NCI-H1417 treated with DMSO at 0.1 percent for 48 hours (cell line): ENCODE data around the gene KLRC3.
"Not testable (repeated sequence)": the region's sequence is repeated elsewhere in the genome, so short reads cannot be mapped to it uniquely, and the experiment has no call there.

Experiments used
- DNase-seq: peaks from one replicate; lab custom pipeline; 2025; lab: John Stamatoyannopoulos, UW

Gene KLRC3

DNA sequence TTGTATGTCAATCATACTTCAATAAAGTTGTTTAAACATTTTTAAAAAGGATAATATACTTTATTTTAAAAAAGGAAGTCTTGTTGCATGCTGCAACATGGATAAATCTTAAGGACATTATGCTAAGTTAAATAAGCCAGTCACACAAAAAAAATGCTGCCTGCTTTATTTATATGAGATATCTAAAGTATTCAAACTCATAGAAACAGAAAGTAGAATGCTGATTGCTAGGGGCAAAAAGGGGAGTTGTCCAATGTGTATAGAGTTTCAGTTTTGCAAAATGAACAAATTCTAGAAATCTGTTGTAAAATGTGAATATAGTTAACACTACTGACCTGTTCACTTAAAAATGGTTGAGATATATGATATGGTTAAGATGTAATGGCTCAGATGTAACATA lies 19.6 kb downstream of the KLRC3 start:
- no peak for DNase-seq

DNA sequence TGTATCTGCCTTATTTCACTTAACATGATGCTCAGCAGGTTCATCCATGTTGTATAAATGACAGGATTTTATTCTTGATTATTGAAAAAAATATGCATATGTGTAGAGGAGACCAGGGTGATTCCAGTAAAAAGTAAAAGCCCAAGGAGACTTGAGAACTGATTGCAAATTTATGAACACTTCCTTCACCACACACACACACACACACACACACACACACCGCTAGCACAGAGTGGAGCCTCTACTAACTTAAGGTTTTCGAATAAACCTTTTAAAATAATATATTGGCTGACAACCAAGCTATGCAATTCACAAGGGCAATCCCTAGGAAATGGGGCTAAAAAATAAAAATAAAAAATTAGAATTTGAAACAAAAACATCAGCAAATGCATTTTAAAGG lies 22.2 kb downstream of the KLRC3 start:
- no peak for DNase-seq

DNA sequence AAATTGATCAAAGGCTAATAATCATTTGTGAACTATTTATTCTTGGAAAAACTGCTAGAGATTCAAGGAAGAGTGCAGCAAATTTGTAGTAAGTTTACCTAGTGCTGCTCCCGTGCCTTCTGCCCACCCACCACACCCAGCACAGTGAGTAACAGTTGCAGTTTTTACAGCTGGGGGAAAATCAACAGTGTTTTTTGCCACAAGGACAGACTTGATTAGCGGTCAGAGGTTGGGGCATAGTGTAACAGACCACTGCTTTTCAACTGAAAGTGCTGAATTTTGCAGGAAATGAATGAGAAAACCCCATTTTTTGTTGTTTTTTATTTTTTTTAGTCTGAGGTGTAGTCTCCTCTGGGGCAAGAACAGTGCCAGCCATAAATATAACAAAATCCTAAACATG lies 23.1 kb downstream of the KLRC3 start:
- DNase-seq, result no peak

DNA sequence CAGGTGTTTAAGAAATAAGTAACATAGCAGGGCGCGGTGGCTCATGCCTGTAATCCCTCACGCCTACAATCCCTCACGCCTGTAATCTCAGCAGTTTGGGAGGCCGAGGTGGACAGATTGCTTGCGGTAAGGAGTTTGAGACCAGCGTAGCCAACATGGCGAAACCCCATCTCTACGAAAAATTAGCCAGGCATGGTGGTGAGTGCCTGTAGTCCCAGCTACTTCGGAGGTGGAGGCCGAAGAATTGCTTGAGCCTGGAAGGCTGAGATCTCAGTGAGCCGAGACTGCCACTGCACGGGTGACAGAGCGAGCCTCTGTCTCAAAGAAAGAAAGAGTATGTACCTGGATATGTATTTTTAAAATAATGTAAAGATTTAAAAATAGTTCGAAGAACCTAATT lies 24.2 kb downstream of the KLRC3 start:
- not testable (repeated sequence) for DNase-seq

DNA sequence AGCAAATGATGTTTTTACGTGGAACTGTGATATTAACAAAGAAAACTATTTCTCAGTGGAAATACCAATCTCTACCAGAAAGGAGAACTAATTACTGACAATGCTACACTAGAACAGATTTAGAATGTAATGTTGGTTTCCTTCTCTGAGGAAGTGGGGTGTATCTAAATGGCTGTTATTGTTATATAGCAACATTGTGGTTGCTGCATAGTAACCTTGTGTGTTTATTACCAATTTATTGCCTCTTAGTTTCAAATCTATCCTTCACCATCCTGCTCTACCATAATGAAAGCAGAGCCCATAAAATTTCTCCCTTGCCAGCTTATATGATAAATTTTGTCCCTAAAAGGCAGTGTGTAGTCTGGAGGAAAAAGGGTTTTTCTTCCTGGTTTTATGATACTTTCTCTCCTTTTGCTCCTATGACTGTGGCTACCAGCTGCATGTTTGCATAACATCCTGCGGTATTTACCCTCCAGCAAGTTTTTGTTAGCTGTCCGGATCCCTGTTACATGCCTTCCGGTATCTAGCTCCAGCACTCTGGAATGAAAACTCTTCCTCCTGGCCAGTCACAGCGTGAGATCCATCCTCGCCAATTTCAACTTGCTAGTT lies 24.9 kb downstream of the KLRC3 start:
- DNase-seq, result no peak

DNA sequence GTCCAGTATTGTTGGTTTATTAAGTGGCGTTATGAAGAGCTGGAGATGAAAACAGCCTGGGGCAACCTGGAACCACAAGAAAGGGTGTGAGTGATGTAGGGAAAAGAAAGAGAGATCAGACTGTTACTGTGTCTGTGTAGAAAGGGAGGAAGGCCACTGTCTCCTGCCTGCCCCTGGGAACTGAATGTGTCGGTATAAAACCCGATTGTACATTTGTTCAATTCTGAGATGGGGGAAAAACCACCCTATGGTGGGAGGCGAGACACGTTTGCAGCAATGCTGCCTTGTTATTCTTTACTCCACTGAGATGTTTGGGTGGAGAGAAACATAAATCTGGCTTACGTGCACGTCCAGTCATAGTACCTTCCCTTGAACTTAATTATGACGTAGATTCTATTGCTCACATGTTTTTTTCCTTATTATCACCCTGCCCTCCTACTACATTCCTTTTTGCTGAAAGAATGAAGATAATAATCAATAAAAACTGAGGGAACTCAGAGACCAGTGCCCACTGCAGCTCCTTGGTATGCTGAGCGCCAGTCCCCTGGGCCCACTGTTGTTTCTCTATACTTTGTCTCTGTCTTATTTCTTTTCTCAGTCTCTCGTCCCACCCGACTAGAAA lies 25.8 kb downstream of the KLRC3 start:
- not testable (repeated sequence) for DNase-seq

DNA sequence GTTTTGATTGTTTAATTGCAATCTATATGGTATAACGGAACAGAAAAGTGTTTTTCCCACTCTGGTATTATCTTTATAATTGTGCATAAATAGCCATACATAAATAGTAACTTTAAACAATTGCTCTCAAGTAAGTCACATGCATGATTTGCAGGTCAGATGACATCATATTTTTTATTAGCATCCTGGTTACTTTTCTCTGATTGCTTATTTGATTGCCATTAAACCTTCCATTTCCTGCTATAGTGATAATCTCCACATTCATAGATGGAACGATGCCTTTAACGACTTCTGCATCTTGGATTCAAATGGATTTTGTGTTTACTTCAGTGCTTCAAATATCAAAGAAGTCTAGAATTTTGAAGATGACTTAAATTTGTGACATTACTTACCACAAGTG lies 27.1 kb downstream of the KLRC3 start:
- DNase-seq, result no peak

DNA sequence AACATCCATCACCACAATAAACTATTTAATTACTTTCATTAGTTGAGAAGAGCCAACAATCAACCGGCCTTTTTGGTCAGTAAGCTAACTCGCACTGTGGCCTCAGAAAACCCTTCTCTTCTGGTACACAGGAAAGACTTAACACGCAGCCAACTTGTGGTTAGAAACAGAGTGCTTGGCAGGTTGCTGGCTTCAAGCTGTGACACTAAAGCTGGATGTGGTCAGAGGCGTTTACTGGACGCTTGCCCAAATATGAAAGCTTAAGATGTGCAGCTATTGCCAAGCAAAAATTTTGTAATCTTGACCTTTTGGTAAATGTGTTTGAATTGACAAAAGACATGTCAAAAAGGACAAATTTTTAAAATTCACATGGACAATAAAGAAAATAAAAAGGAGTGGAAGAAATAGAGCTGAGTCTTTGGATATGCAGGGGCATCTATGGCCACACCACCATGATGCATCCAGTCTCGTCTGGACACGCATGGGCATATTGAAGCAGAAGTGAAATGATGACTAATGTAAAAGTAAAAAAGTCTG lies 27.9 kb downstream of the KLRC3 start:
- DNase-seq, result no peak

DNA sequence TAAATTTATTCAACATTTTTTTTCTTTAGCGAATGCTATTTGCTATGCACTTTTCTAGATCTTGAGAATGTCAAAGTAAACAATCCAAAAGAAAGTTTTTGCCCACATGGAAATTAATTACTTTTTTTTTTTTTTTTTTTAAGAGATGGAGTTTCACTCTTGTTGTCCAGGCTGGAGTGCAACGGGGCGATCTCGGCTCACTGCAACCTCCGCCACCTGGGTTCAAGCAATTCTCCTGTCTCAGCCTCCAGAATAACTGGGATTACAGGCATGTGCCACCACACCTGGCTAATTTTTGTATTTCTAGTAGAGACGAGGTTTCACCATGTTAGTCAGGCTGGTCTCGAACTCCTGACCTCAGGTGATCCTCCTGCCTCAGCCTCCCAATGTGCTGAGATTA lies 29.4 kb downstream of the KLRC3 start:
- DNase-seq, result not testable (repeated sequence)

DNA sequence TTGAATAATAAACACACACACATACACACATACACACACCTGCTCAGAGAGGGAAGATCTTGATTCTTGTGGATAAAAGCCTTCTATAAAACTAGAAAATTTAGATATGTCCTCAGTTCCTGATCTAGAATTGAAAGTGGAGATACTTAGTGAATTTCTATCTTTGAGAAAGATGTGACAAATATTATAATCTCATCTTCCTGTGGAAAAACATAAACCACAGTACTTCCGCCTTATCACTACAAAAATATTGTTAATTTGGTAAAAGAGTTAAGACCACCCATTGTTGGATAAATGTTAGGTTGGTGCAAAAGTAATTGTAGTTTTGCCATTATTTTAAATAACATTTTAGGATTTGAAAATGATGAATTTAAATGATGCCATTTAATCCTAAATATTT lies 30.5 kb downstream of the KLRC3 start, which contains the start of gene KLRK1:
Gene KLRK1, minus strand, starts transcription at position 138 of the 400 bp plus-strand sequence. CDS start 1,231 bp downstream, outside the sequence.
- DNase-seq, result no peak

DNA sequence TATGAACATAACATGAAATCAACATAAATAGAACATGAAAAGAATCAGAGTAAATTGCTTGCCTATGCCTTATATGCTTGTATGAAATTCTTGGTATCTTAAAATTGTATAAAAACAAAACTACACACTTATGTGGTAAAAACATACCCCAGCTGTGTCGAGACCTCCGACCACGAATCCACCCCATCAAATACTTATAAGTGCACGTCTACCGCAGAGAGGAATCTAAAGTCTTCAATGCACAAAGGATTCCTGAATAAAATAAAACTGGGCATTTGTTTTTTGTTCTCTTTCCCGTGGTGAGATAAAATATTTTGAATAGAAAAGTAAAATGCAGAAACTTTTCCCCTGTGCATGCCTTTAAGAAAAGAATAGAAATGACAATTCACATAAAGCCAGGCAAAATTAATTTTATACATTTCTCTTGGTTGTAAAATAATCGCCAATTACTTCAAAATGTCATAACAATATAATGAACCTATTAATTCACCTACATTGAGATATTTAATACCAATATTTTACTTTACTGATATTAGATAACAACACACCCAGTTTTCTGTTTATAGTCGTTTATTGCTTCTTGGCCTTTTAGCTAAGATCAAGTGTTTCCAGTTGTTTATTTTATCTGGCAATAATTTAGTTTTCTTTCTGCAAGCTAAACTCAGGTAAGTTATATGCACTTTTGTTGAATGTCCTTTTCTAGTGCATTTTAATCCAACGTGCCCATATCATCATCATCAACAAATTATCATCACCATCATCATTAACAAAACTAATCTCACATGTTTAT lies 31.6 kb downstream of the KLRC3 start:
- no peak for DNase-seq

DNA sequence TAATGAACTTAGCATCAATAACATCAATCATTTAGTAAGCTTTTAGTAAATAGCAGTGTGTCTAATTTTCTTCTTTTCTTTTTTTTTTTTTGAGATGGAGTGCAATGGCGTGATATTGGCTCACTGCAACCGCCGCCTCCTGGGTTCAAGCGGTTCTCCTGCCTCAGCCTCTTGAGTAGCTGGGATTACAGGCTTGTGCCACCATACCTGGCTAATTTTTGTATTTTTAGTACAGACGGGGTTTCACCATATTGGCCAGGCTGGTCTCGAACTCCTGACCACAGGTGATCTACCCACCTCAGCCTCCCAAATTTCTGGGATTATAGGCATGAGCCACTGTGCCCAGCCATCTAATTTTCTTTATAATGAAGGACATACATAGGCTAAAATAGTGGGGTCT lies 32.9 kb downstream of the KLRC3 start:
- DNase-seq, result not testable (repeated sequence)

DNA sequence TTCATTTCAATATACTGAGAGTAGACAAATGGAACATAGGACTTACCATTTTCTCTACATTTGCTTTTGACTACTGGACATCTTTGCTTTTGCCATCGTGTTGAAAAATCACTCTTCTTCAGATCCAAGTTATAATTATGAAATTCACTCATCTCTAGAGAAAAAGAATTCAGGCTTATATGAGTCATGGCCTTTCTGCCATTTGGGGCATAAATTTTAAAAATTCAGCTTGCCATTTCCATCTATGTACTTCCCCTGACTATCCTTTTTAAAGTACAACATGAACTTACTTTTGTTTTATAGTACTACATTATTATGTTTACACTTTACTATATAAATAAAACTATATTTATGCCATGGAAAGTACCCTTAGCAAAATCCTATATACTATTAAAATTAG lies 33.5 kb downstream of the KLRC3 start:
- no peak for DNase-seq

DNA sequence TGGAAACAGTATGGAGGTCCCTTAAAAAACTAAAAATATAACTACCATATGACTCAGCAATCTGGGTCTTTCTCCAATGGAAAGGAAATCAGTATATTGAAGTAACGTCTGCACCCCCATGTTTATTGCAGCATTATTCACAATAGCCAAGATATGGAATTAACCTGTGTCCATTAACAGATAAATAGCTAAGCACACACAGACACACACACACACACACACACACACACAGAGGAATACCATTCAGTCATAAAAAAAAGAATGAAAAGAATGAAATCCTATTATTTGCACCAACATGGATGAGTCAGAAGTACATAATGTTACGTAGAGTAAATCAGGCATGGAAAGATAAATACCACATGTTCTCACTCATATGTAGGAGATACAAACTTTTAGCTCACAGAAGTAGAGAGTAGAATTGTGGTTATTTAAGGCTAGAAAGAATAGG lies 35.2 kb downstream of the KLRC3 start:
- no peak for DNase-seq

DNA sequence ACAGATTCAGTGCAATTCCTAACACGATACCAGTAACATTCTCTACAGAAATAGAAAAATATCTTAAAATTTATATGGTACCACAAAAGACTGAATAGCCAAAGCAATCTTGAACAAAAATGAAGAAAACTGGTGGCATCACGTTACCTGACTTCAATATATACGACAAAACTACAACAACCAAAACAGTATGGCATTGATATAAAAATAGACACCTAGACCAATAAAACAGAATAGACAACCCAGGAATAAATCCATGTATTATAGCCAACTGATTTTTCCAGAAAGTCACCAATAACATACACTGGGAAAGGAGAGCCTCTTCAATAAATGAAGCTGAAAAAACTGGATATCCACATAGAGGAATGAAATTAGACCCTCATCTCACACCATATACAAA lies 36.2 kb downstream of the KLRC3 start:
- DNase-seq, result no peak

DNA sequence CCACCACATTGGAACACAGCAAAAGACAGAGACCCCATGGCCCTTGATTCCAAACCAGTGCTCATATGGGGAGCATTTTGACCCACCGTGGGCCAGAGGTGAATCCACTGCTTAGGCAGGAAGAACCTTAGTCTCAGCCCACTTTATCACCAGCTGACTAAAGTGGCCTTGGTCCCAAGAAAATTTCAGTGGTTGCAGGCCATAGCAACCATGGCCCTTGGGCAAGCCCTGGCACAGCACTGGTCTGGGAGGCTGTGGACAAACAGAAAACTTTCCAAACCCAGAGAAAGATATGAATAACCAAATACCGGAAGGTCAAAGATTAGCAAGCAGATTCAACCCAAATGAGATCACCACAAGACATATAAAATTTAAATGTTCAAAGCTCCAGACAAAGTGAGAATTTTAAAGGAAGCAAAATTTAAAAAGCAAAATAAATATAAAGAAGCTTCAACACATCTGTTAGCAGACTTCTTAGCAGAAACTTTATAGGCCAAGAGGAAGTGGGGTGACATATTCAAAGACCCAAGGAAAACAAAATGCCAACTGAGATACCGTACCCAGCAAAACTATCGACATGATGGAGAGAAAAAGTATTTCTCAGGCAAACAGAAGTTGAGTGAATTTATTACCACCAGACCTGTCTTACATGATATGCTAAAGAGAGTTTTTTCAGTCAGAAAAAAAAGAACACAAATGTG lies 38.3 kb downstream of the KLRC3 start:
- DNase-seq, result no peak

DNA sequence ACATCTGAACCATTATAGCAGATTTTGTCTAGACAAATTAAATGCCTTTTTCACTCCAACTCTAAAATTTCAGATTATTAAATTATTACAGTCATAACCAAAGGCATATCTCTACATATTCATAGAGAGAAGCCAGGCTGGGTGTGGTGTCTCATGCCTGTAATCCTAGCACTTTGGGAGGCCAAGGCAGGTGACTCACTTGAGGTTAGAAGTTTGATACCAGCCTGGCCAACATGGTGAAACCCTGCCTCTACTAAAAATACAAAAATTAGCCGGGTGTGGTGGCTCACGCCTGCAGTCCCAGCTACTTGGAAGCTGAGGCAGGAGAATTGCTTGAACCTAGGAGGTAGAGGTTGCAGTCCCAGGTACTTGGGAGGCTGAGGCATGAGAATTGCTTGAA lies 41.7 kb downstream of the KLRC3 start:
- DNase-seq, result not testable (repeated sequence)

DNA sequence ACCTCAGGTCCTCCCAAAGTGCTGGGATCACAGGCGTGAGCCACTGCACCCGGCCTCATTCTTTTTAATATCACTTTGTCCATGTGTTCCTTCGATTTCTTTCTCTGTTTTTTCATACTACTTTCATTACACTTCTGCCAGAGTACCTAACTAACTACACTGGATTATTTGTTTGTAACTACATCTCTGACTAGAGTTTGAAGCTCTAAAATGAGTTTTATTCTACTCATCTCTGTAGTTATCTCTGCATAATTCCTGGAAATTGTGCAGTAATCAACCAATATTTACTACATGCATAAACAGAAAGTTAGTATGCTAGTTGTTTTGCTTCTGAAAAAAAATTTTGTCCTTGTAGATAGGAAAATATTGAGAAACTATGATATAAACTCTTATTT lies 45.8 kb downstream of the KLRC3 start:
- no peak for DNase-seq

DNA sequence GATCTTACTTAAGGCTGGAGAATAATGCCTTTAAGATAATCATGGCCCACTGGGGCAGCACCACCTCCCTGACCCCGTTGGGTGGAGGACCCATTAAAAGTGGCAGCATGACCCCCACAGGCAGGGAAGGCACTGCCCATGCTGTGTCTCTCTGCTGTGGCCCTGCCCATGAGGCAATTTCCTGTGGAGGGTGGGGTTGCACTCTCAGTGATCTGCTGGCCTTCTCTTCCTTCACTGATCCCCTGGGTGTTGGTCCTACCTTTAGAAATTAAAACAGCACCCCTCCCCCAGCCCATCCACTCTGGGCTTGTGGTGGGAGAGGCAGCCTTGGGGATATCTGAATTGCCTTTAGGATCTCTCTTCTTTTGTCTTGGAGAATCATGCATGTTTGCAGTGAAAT lies 47.8 kb downstream of the KLRC3 start:
- no peak for DNase-seq

DNA sequence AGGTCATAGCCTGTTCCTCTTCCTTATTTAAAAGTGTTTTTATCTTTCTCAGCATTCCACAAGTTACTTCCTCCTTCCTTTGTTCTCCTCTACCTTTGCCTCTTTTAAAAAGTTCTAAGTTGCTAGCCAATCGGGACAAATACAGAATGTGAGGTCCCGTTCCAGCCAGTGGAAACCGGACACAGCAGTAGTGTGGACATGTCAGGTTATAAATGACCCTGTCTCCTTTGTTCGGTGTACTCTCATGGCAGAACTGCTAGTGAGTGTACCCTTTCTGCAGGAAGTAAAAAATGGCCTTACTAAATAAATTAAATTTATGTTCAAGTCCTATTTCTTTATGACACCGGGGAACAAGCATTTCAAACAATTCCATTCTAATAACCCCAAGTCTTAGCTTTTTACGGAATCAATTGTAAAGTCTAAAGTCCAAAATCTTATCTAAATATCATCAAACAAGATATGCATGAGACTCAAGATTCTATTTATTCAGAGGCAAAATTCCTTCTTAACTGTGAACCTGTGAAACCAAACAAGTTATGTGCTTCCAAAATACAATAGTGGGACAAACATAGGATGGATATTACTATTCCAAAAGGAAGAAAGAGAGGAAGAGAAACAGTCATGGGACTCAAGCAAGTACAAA lies 48.4 kb downstream of the KLRC3 start:
- not testable (repeated sequence) for DNase-seq

DNA sequence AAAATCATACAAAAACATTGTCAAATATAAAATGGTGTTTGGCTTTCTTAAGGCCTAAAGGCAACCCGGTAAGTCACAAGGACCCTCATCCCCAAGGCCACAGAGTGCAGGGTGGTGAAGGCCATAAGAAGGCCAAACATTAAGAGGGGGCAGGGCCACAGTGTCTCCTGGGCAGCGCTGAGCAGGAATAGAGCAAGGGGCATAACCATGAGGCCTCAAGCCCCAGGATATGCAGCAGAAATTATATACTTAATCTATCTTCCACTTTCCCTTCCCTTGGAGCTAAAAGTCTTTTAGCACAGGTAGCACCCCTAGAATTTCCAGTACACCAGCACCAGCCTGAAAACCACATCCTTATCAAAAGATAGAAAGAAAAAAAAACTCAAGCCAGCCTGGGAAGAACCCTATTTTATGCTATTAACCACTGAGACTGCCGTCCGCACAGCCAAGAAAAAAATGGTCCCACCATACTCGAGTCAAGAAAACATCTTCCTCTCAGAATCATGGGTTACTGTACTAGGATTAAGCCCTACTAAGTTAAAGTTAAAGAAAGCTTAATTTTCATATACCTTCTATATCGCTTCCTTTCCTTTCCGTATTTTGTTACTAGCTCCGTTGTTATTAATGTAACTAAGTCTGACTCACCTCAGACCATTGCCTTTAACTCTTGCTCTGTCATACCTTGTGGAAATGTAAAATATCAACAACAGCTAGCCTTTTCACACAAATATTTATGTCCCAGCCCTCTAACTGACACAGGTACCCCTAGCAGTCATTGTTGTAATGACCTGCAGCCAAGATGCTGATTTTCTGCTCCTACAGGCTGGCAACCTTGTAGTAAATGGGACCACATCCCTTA lies 50.6 kb downstream of the KLRC3 start:
- DNase-seq, result no peak
